Fibroblast of skin of left biceps (primary cell): Measurements from ENCODE around the gene RHOF.

Source experiments
- DNase-seq, 2 experiments: peaks; one replicate each; pipeline ENCODE4 v3.0.0-alpha.2; 2013; ENCODE audit warnings: low read depth in 2 of 2

Gene RHOF, protein sequence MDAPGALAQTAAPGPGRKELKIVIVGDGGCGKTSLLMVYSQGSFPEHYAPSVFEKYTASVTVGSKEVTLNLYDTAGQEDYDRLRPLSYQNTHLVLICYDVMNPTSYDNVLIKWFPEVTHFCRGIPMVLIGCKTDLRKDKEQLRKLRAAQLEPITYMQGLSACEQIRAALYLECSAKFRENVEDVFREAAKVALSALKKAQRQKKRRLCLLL

DNA sequence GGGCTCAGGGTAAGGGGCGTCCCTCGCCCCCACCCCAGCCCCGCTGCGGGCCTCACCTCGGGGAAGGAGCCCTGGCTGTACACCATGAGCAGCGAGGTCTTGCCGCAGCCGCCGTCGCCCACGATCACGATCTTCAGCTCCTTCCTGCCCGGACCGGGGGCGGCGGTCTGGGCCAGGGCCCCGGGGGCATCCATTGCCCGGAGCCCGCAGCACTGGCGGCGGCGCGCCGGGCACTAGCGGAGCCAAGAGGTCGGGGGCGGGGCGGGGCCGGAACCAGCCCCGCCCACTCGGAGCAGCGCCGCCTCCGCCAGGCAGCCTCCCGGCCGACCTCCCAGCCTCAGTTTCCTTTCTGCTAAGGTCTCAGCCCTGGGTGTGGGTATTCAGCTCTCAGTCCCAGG is at the start of gene RHOF:
Gene RHOF, minus strand, starts transcription at position 249 of the 398 bp plus-strand sequence. Its CDS starts 55 bp downstream, at position 194.
- no peak for DNase-seq

- no peak for DNase-seq
These were observed 46.7 kb upstream of the RHOF start for GRCh38 chr12:121839993-121840761.

DNA sequence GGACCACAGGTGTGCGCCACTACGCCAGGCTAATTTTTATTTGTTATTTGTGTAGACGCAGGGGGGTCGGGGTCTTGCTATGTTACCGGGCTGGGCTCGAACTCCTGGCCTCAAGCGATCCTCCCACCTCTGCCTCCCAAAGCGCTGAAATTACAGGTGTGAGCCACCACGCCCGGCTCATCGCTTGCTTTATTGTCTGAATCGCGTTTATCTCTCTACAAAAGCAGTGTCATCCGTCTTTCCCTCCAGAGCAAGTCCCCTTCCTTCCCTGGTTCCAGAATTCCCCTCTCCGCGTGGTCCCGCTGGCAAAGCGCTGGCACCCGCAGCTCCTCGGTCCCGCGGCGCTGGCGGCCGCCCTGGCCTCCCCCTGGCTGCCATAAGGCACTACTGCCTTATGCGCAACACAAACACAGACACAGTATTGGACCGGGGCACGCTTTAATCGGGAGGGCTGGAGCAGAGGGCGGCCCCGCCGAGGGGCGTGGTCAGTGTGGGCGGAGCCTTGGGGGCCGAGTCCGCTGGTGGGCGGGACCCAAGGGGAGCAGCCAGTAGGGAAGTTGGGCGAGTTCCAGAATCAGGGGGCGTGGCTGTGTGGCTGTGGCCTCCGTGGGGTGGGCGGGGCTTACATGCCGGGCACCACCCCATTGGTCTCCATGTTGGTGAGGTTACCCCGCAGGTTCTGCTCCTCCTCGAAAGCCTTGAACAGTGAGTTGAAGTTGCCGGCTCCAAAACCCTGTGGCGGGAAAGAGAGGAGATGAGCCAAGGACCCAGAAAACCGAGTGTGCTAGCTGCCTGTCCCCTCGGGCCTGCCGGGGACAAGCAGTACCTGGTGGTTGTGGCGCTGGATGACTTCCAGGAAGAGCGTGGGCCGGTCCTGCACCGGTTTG is 45.9 kb upstream of the RHOF start:
- DNase-seq: peak; percentile 93

GRCh38 chr12:121838126-121838525 is 44.6 kb upstream of the RHOF start:
- no peak for DNase-seq

- DNase-seq: no peak
These were observed 44.2 kb upstream of the RHOF start for GRCh38 chr12:121837680-121838079.

DNA sequence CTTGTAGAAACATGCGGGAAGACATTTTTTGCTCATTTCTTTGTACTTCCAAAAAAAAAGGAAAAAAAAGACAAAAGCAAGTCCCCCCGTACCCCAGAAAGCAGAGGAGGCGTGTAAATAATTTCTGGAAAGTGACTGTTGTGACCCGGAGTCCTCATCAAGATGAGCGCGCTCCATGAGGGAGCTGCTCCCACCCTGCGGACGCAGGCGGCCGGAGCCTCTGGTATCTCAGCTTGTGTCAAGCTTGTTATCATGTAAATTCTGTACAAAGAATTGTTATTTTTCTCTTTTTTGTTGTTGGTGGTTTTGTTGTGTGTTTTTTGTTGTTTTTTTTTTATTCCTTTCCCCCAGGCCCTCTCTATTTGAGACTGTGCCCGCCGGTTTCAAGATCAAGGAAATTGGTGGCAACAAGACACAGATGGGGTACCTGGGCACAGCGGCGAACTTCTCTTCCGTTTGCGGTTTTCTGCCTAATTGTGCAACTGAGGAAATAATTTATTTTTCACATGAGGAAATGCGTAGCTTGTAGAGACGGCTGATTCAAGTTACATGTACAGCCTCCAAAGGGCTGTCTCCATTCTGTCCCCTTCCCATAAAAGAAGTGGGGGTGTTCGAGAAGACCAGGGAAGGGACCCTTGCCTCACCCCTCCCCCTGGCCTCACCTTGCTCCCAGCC is 38.2 kb upstream of the RHOF start:
- DNase-seq: no peak

DNA sequence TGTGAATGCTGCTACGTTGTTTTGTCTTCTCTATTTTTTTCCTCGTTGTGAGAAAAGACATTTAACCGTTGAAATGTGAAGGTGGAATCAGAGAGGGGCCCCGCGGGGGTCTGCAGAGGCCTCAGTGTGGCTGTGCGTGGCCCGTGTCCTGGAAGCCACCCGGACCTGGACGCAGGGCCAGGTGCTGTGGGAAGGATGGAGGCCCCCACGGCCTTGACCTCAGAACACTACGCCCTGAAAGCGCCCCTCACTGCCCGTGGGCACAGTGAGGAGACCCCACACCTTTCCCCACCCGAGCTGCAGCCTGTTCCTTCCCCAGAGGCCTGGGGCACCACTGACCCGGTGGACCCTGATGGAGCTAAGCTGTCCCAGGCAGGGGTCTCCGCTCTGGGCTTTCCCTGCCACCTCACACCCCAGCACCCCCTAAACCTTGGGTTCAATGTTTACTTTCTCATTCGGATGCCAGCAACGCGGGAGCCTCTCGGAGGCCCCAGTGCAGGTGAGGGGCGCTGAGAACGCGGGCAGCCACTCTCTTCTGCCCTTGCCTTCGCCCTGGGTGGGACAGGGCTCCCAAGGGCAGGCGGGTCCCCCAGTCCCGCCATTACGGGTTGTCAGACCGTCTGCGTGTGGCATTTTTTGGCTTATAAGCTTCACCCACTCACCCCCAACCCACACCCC is 37.2 kb upstream of the RHOF start:
- DNase-seq: no peak

GRCh38 chr12:121830134-121830533 is 36.6 kb upstream of the RHOF start:
- no peak for DNase-seq

- no peak for DNase-seq
These were observed 35.9 kb upstream of the RHOF start for GRCh38 chr12:121829250-121829918.

DNA sequence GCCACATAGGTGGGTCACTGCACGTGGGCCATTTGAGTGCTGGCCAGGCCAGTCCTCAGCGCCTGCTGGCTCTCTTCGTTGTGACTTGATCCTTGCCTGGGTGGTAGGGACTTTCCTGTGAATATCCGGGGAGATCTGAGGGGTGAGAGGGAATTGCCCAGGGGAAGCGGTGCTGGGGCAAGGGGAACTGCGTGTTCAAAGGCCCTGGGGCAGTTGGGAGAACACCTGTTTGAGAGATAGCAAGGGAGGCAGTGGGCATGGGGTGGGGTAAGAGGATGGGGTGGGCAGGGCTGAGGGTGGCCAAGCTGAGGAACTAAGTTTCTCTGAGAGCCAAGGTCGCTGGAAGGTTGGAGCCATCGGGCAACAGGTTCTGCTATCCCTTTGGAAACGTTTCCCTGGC is 35.3 kb upstream of the RHOF start:
- no peak for DNase-seq

- no peak for DNase-seq
These were observed 34.8 kb upstream of the RHOF start for GRCh38 chr12:121828306-121828705.

GRCh38 chr12:121827351-121828099 is 34.0 kb upstream of the RHOF start:
- DNase-seq: no peak

DNA sequence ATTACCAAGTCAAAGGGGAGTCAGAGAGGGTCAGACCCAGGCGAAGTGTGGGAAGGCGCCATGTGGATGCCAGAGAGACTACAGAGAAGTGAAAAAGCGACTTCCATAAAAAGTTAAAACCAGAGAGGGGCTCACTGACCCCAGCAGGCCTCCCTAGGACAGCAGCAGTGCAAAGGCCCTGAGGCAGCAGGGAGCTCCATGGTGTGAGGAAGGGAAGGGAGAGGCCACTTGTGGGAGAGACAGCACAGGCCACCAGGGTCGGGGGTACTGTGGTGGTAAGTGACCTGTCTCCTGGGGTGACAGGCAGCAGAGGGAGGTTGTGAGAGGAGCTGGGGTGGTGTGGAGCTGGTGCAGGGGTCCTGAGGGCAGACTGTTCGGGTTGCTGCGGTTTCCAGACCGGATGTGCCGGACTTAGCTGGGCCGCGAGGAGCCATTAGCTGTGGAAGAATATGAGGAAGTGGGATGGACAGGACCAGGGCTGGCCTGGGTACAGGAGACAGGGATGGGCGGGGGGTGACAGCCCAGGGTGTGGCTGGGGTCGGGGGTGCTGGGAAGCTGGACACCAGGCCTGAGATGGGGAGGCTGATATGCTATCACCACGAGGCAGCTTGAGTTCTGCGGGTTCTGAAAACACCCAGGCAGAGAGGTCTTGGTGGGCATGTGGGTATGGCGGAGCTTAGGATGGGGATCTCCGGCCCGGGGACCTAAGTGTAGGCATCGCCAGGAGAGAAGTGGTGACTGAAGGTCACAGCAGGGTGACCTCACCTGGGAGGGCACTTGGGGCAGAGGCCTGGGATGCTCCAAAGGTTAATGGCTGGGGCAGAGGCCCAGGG is 33.0 kb upstream of the RHOF start:
- no peak for DNase-seq

DNA sequence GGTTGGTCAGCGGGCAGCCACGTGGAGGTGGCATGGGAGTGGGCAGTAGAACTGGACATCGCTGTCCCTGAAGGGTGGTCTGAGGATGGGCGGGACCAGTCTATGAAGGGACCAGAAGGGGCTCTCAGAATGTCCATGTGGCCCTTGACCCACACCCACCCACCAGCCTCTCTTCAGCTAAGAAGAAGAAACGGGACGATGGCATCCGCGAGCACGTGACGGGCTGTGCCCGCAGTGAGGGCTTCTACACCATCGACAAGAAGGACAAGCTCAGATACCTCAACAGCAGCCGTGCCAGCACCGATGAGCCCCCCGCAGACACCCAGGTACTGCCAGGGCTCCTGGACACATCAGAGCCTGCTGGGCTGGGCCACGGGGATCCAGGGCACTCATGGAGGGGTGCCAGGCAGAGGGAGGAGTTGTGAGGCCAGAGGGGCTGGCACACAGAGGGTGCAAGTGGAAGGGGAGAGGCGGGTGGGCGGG is 31.6 kb upstream of the RHOF start:
- no peak for DNase-seq

DNA sequence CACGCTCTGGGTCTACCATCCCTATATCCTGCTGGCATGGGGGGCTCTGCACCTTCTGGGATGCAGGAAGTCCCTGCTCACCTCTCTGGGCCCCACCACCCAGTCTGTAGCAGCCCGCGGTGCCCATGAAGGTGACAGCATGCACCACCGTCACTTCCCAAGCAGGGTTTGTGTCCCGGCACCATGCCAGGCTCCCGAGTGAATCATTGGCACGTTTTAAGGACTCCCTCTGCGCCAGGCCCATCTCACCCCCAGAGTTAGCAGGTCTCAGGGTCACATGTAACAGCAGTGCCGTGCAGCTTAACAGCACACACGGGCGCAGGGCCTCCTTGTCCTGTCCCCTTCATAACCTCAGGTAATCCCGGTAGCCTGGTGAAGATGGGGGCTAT is 30.2 kb upstream of the RHOF start:
- no peak for DNase-seq

GRCh38 chr12:121823101-121823726 is 29.7 kb upstream of the RHOF start:
- no peak for DNase-seq

DNA sequence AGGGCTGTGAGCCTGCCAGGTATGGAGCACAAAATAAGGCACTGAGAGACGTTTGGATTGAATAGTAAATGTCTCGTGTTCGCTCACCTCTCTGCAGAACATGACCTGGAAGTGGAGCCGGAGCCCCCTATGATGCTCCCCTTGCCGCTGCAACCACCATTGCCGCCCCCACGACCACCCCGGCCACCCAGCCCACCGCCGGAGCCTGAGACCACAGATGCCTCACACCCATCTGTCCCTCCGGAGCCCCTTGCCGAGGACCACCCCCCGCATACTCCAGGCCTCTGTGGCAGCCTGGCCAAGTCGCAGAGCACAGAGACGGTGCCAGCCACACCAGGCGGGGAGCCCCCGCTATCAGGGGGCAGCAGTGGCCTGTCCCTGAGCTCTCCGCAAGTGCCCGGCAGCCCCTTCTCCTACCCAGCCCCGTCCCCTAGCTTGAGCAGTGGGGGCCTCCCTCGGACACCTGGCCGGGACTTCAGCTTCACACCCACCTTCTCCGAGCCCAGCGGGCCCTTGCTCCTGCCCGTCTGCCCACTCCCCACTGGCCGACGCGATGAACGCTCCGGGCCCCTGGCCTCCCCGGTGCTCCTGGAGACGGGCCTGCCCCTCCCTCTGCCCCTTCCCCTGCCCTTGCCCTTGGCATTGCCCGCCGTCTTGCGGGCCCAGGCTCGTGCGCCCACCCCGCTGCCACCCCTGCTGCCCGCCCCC is 29.1 kb upstream of the RHOF start:
- no peak for DNase-seq

DNA sequence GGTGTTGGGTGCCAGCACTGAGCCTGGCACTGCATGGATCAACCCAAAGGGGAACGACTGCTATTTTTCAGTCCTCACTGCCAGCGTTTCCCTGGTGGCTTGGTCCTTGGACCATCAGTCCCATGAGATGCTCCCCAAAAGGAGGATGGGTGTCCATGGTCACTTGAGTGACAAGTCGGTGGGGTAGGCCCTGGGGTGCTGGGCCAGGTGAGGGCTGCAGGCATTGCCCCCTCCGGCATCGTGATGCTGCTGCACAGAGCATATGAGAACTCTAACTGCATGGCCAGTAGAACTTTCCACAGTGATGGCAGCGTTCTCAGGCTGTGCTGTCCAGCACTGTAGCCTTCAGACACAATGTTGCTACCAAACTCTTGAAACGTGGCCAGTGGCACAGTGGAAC is 26.6 kb upstream of the RHOF start:
- no peak for DNase-seq
